GM12865 (cell line): Measurements from ENCODE around the gene EPOP.
A peak's percentile ranks its signal among the peaks of the same experiment; 100 is the strongest.

Experiments
- DNase-seq: peaks from one replicate; pipeline ENCODE4 v3.0.0; 2010; ENCODE audit warnings: low read depth
- H3K4me3 ChIP-seq: 2 replicates; pipeline ENCODE4 v1.5.1; 2011; ENCODE audit warnings: mild to moderate bottlenecking, low read depth, low read length, control low read depth
- TF ChIP-seq, protein P1 (sequence below): IDR thresholded peaks from 2 replicates; pipeline ENCODE4 v1.5.1; 2011; ENCODE audit warnings: low read length, control low read depth, low read depth, inconsistent platforms; ENCODE audit not compliant: insufficient read depth; ENCODE audit errors: missing control alignments

EPOP gene

DNA sequence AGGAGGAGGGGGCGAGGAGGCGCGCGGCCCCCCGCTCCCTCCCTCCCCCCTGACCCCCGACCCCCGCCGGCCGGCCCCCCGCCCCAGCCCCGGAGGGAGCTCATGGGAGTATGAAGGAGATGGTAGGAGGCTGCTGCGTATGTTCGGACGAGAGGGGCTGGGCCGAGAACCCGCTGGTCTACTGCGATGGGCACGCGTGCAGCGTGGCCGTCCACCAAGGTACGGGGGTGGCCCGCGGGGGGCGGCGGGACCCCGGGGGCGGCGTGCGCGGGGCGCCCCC is 30.7 kb upstream of the EPOP start:
- H3K4me3 ChIP-seq, result peak overlapping the region; percentile 92
- DNase-seq, result no peak
- TF ChIP-seq, protein P1, sequence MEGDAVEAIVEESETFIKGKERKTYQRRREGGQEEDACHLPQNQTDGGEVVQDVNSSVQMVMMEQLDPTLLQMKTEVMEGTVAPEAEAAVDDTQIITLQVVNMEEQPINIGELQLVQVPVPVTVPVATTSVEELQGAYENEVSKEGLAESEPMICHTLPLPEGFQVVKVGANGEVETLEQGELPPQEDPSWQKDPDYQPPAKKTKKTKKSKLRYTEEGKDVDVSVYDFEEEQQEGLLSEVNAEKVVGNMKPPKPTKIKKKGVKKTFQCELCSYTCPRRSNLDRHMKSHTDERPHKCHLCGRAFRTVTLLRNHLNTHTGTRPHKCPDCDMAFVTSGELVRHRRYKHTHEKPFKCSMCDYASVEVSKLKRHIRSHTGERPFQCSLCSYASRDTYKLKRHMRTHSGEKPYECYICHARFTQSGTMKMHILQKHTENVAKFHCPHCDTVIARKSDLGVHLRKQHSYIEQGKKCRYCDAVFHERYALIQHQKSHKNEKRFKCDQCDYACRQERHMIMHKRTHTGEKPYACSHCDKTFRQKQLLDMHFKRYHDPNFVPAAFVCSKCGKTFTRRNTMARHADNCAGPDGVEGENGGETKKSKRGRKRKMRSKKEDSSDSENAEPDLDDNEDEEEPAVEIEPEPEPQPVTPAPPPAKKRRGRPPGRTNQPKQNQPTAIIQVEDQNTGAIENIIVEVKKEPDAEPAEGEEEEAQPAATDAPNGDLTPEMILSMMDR, result no peak

DNA sequence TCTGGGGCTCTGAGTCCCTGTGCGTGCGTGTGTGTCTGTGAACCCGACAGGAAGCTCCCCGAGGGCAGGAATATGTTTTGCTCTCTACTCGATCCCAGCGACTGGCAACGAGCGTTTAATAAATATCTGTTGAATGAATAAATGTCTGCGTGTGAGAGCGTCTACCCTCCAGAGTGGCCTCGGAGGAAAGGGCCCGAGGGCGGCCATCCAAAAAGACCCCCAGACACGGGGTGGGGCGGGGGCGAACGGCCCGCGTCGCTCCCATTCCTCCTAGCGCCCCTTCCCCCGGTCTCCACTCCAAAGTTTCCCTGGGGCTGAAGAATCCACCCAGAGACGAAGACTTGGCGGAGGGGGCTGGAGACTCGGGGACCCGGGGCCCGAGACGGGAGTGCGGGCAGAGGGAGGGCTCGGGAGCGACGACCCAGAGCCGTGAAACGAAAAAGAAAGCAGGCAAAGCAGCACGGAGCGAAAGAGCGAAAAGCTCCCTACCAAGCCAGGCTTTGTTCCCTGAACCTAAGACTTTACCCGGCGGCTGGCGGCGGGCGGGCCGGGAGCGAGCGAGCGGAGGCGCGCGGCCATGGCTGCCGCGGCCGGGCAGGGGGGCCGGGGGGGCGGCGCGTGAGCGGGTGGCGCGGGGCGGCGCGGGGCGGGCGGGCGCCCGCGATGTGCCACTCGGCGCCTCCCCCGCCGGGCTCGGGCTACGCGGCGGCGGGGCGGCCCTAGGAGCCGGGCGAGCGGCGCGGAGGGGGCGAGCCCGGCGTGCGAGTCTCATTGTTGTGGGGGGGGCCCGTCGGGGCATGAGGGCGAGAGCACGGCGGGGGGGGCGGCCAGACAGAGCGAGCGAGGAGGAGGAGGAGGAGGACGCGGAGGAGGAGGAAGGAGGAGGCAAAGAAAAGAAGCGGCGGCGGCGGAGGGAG is 30.1 kb upstream of the EPOP start, which contains the start of gene MLLT6:
TSS of gene MLLT6 (plus strand) at position 668 of the 917 bp plus-strand sequence. CDS start 360 bp downstream, outside the sequence.
- TF ChIP-seq, protein P1, result no peak
- peak within 1 kb of the TSS; percentile 92 for H3K4me3 ChIP-seq
- DNase-seq, result peak; percentile 86

DNA sequence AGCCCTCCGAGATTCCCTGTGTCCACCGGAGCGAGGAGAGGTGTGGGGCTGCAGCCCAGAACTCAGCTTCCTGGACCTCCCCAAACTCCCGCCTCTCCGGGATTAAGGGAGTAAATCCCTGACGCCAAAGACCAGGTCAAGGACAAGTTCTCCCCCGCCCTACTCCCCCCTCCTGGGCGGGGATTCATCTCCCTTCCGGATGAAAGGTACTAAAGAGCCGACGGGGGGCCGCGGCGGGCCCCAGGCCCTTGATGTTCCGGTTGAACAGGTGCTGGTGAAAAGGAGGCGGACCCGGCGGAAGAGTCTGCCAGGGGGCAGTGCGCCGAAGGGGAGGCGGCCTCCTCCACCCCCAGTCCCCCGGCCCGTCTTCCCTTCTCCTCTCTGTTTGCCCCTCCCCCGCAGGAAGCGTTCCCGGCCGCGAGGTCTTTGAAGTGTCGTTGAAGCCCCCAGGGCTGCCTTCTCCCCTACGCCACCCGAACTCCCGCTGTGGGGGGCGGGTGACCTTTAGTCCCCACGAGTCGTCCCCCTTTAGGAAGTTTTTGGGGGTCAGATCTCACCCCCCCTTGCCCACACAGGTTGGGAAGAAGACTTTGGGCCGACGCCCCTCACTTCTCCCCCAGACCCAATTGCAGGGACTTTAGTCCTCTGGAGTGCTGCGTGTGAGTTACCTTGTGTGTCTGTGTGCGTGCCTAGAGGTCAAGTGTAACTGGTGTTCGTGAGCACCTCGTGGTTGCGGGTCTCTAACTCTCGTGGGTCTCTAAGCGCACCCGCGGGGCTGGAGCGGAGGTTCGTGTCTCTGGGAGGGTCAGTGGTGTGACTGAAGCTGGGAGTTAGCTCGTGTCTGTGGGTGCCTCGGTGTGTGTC is 29.2 kb upstream of the EPOP start:
- TF ChIP-seq, protein P1, result peak; percentile 5
- peak overlapping the region; percentile 83 for H3K4me3 ChIP-seq
- DNase-seq, result peak; percentile 96

DNA sequence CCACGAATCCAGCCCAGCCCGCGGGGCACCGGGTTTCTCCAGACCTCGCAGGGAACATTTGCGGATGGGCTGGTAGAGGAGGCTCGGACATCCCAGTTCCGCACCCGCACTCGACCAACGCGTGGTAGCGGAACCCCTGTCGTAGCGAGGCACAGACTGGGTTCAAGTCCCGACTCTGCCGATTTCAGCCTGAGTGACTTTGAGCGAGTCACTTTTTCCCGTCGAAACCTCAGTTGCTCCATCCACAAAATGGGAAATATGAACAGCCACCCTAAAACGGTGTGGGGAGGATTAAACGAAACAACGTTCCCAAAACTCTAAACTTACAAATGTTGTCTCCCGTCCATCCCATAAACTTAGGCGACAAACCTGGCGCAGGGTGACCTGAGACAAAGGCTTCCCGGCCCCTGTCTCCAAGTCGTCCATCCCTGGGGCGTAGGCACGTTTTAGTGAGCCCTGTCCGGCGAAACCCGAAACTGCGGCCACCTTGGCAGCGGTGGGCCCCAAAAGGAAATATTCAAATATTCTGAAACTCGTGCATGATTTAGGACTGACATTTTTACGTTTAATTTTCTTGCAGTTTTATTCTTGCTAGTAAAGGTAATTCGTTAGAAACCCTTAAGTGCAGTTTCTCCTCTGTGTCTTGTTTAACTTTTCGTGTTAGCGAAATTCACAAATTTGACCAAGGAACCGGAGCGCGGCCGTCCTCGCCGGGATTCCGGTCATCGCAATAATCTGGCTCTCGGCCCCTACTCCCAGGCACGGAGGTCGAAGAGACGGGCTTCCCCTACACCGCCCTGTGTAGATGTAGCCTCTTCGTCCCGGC is 28.4 kb upstream of the EPOP start:
- TF ChIP-seq, protein P1, result no peak
- H3K4me3 ChIP-seq, result peak overlapping the region; percentile 83
- DNase-seq, result peak; percentile 70

DNA sequence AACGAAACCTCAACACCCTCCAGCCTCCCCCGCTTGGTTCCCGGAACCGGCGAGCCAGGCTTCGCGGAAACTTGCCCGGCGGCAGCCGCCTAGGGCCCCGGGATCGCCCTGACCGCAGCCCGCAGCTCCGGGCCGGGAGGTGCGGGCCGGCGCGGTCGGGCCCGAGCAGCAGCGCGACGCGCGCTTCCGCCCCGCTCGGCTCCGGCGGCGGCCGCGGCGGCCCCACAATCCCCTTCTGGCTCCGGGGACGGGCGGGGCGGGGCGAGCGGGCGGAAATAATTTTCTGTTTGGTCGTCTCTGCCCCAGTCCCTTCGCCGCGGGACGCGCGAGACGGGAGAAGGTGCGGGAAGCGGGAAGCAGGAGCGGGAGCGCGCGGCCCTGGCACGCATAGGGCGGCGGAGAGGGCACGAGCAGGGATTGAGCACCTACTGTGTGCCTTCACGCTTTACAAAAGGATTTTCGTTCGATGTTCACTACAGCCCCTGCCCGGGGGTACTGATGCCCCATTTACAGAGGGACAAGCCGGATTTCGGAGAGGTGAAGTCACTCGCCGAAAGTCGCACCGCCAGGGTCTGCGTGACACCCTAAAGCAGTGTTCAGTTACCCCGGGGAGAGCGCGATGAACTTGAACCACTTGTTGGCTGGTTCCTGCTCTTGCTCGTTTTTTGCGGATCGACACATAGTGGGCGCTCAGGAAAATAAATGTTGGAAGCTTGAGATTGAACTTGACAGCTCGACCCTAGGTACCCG is 27.6 kb upstream of the EPOP start:
- peak; percentile 93 for DNase-seq

More for the DNA sequence above, 27.6 kb upstream of the EPOP start:
- TF ChIP-seq, protein P1, result no peak
- H3K4me3 ChIP-seq, result peak overlapping the region; percentile 83
